GM21528 (cell line): ENCODE data around the gene CRACDL.
"Not testable (repeated sequence)": the region's sequence is repeated elsewhere in the genome, so short reads cannot be mapped to it uniquely, and the experiment has no call there.

Experiments used
- ATAC-seq: cut with Tn5 transposase; IDR thresholded peaks from one replicate; pipeline ENCODE4 v1.9.1; 2021; ENCODE audit warnings: mild to moderate bottlenecking, moderate library complexity; ENCODE audit not compliant: unreplicated experiment, low FRiP score

CRACDL gene

DNA sequence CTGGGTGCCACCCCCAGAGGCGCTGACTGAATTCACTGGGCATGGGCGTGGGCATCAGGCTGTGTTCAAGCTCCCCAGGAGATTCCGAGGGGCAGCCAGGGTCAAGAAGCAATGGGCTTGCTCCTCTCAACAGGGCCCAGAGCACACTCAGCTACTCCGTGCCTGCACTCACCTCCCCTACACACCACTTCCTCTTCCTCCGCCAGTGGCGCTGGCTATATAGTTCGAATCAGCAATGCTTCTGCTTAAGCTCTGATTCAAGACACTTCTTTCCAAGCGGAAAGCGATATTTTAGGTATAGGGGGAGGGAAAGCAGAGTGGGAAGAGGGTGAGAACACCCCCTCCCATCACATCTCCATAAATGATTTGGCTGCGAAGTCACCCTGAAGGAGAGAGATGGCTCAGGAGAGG is 42.1 kb downstream of the CRACDL start:
- no peak for ATAC-seq

- no peak for ATAC-seq
These were observed 43.2 kb downstream of the CRACDL start for GRCh38 chr2:98892871-98893270.

DNA sequence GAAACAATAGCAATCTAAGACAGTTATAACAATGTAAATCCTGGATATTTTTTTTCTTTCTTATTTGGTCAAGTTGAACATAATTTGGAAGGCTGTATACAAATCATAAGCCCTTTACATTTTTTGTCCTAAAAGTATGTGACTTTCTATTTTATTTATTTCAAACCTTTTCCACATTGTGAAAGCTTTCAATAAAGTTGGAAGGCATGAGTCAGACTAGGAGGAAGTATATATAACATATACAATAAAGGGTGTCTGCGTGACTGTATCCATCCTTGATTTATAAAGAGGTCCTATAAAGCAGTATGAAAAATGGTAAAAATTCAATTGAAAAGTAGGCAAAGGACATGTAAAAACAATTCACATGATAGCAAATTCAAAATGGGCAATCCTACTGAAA is 44.4 kb downstream of the CRACDL start:
- ATAC-seq = no peak

- ATAC-seq = no peak
These were observed 49.9 kb downstream of the CRACDL start for GRCh38 chr2:98886066-98886554.

DNA sequence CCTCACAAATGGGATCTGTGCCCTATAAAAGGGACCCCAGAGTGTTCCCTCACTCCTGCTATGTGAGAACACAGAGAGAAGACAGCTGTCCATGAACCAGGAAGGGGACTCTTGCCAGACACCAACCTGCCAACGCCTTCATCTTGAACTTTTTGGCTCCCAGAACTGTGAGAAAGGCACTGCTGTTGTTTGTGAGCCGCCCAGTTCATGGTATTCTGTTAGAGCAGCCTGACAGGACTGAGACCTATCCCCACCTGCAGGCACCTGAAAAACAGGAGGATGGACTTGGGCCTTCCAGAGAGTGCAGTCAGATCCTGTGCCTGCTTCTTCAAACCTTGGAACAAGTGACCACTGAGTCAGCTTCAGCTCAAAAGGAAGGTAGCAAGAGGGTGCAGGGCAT is 51.4 kb downstream of the CRACDL start:
- ATAC-seq = no peak

GRCh38 chr2:98883780-98884211 is 52.2 kb downstream of the CRACDL start:
- no peak for ATAC-seq

DNA sequence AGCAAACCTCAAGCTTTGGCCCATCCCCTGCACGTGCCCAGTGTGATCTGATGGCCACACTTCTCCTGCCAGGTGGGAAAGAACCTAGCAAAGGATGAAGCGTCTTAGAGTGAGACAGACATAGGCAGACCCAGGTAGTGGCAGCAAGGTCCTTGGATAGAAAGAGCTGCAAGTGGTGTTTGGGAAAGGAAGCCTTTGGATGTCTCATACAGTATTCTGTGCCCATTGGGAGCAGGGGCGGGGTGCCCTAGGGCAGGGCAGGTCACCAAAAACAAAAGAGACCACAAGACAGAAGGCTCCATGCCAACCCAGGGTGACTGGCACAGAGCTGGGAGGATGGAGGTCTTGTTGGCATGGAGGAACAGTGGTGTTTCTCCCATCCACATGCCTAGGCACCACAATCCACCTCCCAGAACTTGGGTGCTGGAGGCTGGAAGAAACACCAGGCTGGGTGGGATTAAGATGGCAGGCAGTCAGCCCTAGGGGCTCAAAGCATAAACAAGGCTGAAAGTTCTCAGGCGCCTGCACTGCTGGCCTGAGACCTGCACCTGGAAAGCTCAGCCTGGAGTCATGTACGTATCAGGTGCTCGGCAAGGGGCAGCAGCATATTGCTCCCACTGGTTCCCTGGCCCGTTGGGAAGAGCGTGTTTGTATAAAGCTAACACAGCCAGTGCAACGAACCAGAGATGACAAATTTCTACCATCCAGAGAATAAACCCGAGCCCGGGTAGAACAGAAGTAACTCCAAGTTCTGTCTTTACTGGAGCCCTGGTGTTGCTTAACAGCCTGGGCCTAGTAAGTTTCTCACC is 52.9 kb downstream of the CRACDL start:
- no peak for ATAC-seq

- ATAC-seq = no peak
These were observed 53.7 kb downstream of the CRACDL start for GRCh38 chr2:98882368-98882767.

DNA sequence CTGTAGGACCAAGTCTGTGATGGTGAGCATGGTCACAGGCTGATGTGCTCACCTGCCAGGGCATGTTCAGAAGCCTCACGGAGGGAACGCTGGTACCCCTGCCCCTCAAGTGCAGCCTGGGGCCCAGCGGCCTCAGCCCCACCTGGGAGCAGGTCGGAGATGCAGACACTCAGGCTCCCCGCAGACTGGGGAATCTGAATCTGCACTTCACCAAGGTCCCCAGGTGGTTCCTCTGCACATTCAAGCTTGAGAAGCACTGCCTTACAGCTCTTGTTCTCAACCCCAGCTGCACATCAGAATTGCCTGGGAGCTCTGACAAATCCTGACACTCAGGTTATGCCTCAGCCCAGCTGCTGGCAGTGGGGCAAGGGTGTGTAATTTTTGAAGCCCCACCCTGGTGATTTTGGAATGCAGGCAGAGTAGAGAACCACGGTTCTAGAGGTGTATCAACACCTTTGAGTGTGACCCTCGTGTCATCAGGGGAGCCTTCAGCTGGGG is 54.8 kb downstream of the CRACDL start:
- no peak for ATAC-seq

- no peak for ATAC-seq
These were observed 55.5 kb downstream of the CRACDL start for GRCh38 chr2:98880266-98881152.

DNA sequence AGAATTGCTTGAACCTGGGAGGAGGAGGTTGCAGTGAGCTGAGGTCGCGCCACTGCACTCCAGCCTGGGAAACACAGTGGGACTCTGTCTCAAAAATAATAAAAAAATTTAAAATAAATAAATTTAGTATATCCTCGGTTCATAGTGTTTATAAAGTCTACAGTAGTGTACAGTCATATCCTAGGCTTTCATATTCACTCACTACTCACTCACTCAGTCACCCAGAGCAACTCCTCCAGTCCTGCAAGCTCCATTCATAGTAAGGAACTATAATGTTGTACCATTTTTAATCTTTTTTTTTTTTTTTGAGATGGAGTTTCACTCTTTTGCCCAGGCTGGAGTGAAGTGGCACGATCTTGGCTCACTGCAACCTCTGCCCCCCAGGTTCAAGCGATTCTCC is 58.4 kb downstream of the CRACDL start:
- ATAC-seq = not testable (repeated sequence)

DNA sequence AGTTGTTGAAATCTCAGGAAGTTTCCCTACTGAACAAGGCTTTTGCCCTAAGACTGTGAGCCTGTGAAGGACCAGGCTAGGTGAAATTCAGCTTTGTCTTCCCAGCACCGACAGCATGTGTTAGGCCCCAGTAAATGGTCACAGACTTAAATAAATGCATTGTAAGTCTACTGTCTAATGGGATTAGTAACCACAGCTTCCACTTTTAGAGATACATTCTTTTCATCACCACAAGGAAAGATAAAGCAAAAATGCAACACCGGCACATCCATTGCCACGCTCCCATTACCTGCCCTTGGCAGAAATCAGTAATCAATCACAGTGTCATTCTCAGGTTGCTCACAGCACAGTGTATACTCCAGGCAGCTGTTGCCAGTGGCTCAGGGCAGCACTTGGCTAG is 59.3 kb downstream of the CRACDL start:
- ATAC-seq = no peak

DNA sequence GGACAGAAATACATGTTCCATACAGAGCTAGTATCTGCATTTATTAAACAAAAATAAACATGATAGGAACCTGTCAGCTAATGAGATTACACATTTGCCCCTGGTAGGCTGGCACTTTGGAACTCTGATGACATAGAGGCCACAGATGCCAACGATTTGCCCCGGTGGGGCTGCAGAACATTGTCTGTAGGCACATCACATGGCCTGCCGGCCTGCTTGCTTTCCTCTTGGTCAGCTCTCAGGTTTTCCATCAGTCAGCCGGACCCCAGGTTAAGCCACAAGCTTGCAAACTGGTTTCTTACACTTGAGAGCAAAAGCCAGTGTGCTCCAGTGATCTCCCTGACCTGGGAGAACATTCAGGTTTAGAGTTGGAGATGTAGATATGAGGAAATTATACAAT is 60.3 kb downstream of the CRACDL start:
- ATAC-seq = no peak

- ATAC-seq = no peak
These were observed 60.8 kb downstream of the CRACDL start for GRCh38 chr2:98875081-98875728.

DNA sequence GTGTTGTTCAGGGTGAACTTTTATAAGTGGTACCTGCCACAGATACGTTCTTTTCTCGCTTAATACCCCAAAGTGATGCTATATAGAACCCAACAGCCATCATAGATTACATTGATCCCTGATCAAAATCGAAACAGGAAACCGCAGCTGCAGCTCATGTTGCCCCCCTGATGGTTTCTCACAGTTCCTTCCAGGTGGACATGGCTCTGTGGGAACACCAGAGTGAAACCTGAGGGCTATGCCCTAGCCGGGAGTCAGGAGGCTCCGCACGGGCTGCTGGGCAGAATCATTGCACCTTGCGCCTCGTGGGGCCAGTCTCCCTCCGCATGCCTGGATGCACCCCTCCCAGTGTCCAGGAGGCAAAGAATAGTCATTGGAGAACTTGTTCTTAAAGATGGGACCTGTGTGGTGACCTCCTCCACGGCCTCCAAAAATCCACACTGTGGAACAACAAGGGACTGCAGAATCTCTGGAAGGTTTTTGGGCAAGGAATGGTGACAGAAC is 61.8 kb downstream of the CRACDL start:
- ATAC-seq = no peak

GRCh38 chr2:98872526-98872925 is 63.5 kb downstream of the CRACDL start:
- no peak for ATAC-seq

- ATAC-seq = no peak
These were observed 64.5 kb downstream of the CRACDL start for GRCh38 chr2:98871506-98871905.

DNA sequence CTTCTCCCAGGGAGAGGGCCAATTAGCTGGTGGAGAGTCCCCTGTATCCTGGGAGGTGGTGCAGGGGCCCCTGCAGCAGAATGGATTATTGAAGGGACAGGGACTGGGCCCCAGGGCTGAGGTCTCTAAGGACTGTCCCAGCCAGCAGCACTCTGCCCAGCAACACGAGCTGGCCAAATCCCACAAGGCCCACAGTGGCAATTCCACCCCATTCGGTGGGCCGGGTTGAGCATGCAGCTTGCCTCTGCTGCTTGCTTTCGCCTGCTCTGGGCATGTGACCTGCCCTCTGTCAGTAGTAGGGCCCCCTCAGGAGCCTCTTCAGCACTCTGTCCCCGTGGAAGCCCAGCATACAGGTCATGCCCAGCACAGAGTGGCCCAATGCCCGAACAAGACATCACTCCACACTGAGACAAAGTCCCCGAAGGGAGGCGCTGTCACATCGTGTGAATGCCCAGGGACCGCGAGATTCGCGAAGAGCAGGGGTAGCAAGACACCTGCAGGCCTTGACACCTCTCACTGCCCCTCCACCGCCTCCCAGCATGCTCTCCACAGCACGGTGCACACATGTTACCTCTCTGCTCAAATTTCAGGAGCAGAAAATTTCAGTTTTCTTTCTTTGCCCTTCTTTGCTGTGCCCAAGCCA is 65.4 kb downstream of the CRACDL start:
- no peak for ATAC-seq

DNA sequence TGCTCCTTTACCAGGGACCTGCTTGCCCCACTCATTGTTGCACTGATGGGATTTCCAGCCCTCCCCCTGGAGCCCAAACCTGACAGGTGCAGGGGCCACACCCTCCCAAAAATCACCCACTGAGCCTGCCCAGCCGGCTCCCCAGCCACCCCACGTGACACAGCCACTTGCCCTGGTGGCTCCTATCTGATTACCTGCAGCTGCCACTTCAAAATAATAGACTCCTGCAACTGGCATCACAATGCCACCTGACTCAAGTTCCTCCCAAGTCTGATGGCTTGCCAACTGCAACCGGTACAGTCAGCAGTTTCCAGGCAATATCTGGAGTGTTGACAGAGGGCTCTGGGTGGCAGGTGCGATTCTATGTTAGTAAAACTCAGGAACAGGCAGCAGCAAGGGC is 66.2 kb downstream of the CRACDL start:
- no peak for ATAC-seq

DNA sequence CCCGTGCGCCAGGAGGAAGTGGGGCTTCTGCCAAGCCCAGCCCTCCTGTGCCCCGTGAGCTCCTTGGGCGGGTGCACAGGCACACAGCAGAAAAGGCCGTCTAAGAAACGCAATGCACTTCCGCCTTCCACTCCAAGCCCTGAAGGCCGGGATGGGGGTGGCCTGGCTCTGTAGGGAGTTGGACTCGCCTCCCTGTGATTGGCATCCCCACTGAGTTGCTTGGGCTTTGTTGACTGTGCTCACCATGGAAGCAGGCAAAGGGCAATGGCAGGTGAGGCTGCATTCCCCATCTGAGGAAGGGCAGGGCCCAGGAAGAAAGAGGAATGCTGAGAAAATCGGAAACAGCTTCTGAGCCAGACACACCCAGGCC is 66.8 kb downstream of the CRACDL start:
- ATAC-seq = no peak
